ENCODE results near the gene RNF4.

DNA sequence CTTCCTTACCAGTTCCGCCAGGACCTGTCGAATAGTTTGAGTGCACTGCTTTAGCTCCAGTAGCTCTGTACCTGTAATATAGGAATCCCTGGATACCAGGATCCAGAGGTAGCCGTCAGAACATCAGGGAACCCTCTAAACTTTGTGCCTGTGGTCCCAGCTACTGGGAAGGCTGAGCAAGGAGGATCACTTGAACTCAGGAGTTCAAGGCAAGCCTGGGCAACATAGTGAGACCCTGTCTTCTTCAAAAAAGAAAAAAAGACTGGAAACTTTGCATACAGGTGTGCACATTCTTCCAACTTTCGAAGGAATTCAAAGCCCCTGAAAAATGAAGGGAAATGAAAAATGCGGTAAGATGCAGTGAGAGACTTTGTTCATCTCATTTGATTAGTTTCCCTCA, 34.9 kb downstream of the RNF4 start:
- TF ChIP-seq GABPA (IDR thresholded peaks at IDR 0.05; ENCODE audit: low read depth) (no peak), POLR2AphosphoS5 (IDR thresholded peaks at IDR 0.05; ENCODE audit: low read depth) (no peak)
- TF ChIP-seq, protein P1, sequence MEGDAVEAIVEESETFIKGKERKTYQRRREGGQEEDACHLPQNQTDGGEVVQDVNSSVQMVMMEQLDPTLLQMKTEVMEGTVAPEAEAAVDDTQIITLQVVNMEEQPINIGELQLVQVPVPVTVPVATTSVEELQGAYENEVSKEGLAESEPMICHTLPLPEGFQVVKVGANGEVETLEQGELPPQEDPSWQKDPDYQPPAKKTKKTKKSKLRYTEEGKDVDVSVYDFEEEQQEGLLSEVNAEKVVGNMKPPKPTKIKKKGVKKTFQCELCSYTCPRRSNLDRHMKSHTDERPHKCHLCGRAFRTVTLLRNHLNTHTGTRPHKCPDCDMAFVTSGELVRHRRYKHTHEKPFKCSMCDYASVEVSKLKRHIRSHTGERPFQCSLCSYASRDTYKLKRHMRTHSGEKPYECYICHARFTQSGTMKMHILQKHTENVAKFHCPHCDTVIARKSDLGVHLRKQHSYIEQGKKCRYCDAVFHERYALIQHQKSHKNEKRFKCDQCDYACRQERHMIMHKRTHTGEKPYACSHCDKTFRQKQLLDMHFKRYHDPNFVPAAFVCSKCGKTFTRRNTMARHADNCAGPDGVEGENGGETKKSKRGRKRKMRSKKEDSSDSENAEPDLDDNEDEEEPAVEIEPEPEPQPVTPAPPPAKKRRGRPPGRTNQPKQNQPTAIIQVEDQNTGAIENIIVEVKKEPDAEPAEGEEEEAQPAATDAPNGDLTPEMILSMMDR (IDR thresholded peaks at IDR 0.05; ENCODE audit: insufficient read depth, low read length): no peak

All from HL-60 (cell line).